Right lobe of liver (tissue), 6 donors: ENCODE data around the gene RPS6KC1. TPM values are rescaled to one million over a fixed set of nuclear protein-coding genes. Genes with fewer than 3 reads are reported as not detected.

Experiments used
- ATAC-seq, 4 donors: fragments of 200-7000 bp; cut with Tn5 transposase; one replicate each; pipeline ENCODE4 v1.9.1; 2020; ENCODE audit warnings: mild to moderate bottlenecking in 4 of 4, moderate library complexity in 4 of 4
- DNase-seq, 3 donors: peaks; one replicate each; pipeline ENCODE4 v3.0.0-alpha.2; 2020
- H3K27ac ChIP-seq, 3 donors: fragments of 200-600 bp; one replicate each; pipeline ENCODE4 v1.8.0; 2022
- H3K27me3 ChIP-seq, 2 donors: fragments of 200-600 bp; one replicate each; pipeline ENCODE4 v1.8.0; 2022
- H3K36me3 ChIP-seq, 4 donors: fragments of 200-600 bp; sonication (generic) in 1 of 4; one replicate each; pipeline versions ENCODE4 v1.5.1 to v1.8.0; 2017 to 2022; ENCODE audit warnings: control low read depth in 1 of 4
- H3K4me1 ChIP-seq, 4 donors: fragments of 200-600 bp; sonication (generic) in 1 of 4; one replicate each; pipeline versions ENCODE4 v1.5.1 to v1.8.0; 2017 to 2022; ENCODE audit warnings: control low read depth in 1 of 4
- H3K4me3 ChIP-seq, 3 donors: fragments of 200-600 bp; one replicate each; pipeline ENCODE4 v1.8.0; 2022
- H3K9me3 ChIP-seq, 4 donors: fragments of 200-600 bp; sonication (generic) in 1 of 4; one replicate each; pipeline versions ENCODE4 v1.5.1 to v1.8.0; 2017 to 2022; ENCODE audit warnings: control low read depth in 1 of 4
- POLR2A ChIP-seq: fragments of 450-650 bp; IDR thresholded peaks from one replicate; pipeline ENCODE4 v1.6.1; 2017; ENCODE audit warnings: antibody characterized with exemption, mild to moderate bottlenecking
- WGBS: methylation state at CpG from one replicate; pipeline ENCODE4 v1.1.6; 2018; ENCODE audit warnings: low coverage, low lambda C conversion rate; ENCODE audit not compliant: insufficient coverage; ENCODE audit errors: missing lambda C conversion rate; 5-methylcytosine and 5-hydroxymethylcytosine counted together
- intact Hi-C, 2 donors: fragments of 100-400 bp; cut with DNase I; formaldehyde crosslinking; loops; one replicate each; pipeline versions ENCODE4 v1.11.2 to v1.14.1; 2022
- total RNA-seq, 6 experiments: library from RNA; depleted of rRNA in 2 of 6; stranded (reverse); fragments of >200 nt in 2 of 6; fragmentation: NEBNext Ultra II Directional in 3 of 6; extraction: Animal tissue kit (Norgen Biotek cat#: 25700) in 3 of 6; gene quantifications; one replicate each; pipeline versions ENCODE4 v1.1.0 to v1.2.4, GENCODE V29; 2016 to 2023
- TF ChIP-seq, protein P1 (sequence below), 4 donors: fragments of 200-600 bp in 3 of 4; fragments of 450-650 bp in 1 of 4; IDR thresholded peaks; one replicate each; pipeline versions ENCODE4 v1.5.1 to v1.8.0; 2016 to 2022; ENCODE audit warnings: antibody characterized with exemption in 4 of 4, mild to moderate bottlenecking in 2 of 4
- donor health status: DM: no; HTN: yes; CAD: no.
- donor health status: DM: no; HTN: no; CAD: no.
- donor health status: DM: no; HTN: no; CAD: no.
- donor health status: DM: no; HTN: yes; CAD: no.
- donor health status: DM: no; HTN: yes; CAD: no.

The RPS6KC1 gene
- total RNA-seq, 6 experiments from 2014 or later: 7.7 to 9.1 (median 8.4) TPM

DNA sequence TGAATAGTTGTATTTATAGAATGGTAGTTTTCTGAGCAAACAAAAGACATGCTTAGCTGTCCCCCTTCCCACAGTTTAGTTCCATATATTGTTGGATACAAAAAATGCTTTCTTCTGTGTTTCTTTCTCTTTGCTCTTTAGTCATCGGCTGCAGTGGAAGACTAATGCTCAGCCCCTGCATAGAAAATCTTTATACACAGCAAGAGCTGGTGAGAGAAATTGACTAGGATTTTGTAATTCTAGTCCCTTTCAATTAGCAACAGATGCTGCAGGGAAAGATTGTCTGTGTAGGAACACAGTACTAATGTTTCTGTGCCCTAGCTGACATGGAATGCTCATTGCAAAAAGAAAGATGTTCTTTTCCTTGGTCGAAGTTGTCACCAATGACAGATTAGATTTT lies 200.9 kb downstream of the RPS6KC1 start:
- H3K4me1 ChIP-seq: no peaks in the 10 kb centered on the region
- 66% methylated on average over 2 of the region's 2 CpGs for WGBS
- DNase-seq (no peak), ATAC-seq (no peak)
- H3K4me3 ChIP-seq: no peak overlapping the region
- no peaks in the 10 kb centered on the region for H3K36me3 ChIP-seq
- H3K9me3 ChIP-seq: no peaks in the 10 kb centered on the region
- no peak for TF ChIP-seq POLR2A
- TF ChIP-seq, protein P1, sequence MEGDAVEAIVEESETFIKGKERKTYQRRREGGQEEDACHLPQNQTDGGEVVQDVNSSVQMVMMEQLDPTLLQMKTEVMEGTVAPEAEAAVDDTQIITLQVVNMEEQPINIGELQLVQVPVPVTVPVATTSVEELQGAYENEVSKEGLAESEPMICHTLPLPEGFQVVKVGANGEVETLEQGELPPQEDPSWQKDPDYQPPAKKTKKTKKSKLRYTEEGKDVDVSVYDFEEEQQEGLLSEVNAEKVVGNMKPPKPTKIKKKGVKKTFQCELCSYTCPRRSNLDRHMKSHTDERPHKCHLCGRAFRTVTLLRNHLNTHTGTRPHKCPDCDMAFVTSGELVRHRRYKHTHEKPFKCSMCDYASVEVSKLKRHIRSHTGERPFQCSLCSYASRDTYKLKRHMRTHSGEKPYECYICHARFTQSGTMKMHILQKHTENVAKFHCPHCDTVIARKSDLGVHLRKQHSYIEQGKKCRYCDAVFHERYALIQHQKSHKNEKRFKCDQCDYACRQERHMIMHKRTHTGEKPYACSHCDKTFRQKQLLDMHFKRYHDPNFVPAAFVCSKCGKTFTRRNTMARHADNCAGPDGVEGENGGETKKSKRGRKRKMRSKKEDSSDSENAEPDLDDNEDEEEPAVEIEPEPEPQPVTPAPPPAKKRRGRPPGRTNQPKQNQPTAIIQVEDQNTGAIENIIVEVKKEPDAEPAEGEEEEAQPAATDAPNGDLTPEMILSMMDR (IDR thresholded peaks at IDR 0.05): no peak
- H3K27ac ChIP-seq: no peak overlapping the region
- H3K27me3 ChIP-seq: no peaks in the 10 kb centered on the region
- intact Hi-C loops: no loop called here

DNA sequence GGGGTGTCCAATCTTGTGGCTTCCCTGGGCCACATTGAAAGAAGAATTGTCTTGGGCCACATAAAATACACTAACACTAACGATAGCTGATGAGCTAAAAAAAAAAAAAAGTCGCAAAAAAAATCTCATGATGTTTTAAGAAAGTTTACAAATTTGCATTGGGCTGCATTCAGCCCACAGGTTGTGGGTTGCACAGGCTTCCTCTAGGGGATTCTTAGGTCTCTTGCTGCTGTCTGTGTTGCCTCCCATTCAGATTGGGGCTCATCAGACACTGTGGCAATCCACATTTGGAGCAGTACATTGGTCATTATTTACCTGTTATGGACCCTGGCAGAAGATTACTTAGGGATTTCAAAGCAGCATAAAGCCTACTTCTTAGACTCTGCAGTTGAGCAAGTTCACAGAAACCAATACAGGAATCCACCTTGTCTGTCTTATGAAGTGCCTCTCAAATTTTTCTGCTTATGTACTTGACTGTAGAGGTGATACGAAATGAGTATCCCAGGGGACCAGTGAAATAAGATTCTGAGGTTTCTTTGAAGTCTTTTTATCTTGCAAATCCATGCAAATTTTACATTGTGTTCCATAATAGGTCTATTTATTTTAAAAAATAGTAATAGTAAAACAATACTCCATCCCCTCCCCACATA lies 205.5 kb downstream of the RPS6KC1 start:
- 94% methylated on average over 3 of the region's 3 CpGs for WGBS
- intact Hi-C loops: no loop called here
- H3K4me1 ChIP-seq: peaks cover 0 to 5% (median 0%) of the 10 kb centered on the region in 4 donors
- no peaks in the 10 kb centered on the region for H3K9me3 ChIP-seq
- H3K36me3 ChIP-seq: no peaks in the 10 kb centered on the region
- no peaks in the 10 kb centered on the region for H3K27me3 ChIP-seq
- TF ChIP-seq POLR2A: no peak
- TF ChIP-seq, protein P1 (IDR thresholded peaks at IDR 0.05): no peak
- no peak for ATAC-seq
- H3K4me3 ChIP-seq: no peak overlapping the region
- no peak overlapping the region for H3K27ac ChIP-seq
- DNase-seq: no peak

- peaks cover 0 to 3% (median 0%) of the 10 kb centered on the region in 4 donors for H3K36me3 ChIP-seq
- no peak overlapping the region for H3K4me3 ChIP-seq
- ATAC-seq: no peak
- H3K9me3 ChIP-seq: no peaks in the 10 kb centered on the region
- TF ChIP-seq, protein P1 (IDR thresholded peaks at IDR 0.05): no peak
- no peak for TF ChIP-seq POLR2A
- peaks cover 0 to 5% (median 0%) of the 10 kb centered on the region in 4 donors for H3K4me1 ChIP-seq
- no peak overlapping the region for H3K27ac ChIP-seq
- intact Hi-C loops: no loop called here
- no peak for DNase-seq
- no peaks in the 10 kb centered on the region for H3K27me3 ChIP-seq
- WGBS: 65% methylated on average over 5 of the region's 5 CpGs
Observed at GRCh38 chr1:213260311-213261075, 209.5 kb downstream of the RPS6KC1 start.

GRCh38 chr1:213264531-213264930 lies 213.5 kb downstream of the RPS6KC1 start:
- Histone ChIP-seq H3K36me3 (peaks cover 0 to 3% (median 0%) of the 10 kb centered on the region in 4 donors), H3K4me3 (no peak overlapping the region), H3K4me1 (peaks cover 0 to 5% (median 0%) of the 10 kb centered on the region in 4 donors), H3K27me3 (no peaks in the 10 kb centered on the region), H3K27ac (no peak overlapping the region), H3K9me3 (no peaks in the 10 kb centered on the region)
- TF ChIP-seq, protein P1 (IDR thresholded peaks at IDR 0.05): no peak
- no peak for TF ChIP-seq POLR2A
- no peak for DNase-seq
- no peak for ATAC-seq
- intact Hi-C loops: no loop called here
- 91% methylated on average over 1 of the region's 1 CpG for WGBS
